IPS DF 19.7 (cell line): ENCODE measurements around the gene MTMR12.
"Not testable (repeated sequence)": the region's sequence is repeated elsewhere in the genome, so short reads cannot be mapped to it uniquely, and the experiment has no call there.

ENCODE experiments used
- DNase-seq: peaks from one replicate; pipeline ENCODE4 v3.0.0-alpha.2; 2013; ENCODE audit warnings: low read depth, low spot score

MTMR12 gene

GRCh38 chr5:32299059-32299677 lies 13.6 kb downstream of the MTMR12 start:
- no peak for DNase-seq

DNA sequence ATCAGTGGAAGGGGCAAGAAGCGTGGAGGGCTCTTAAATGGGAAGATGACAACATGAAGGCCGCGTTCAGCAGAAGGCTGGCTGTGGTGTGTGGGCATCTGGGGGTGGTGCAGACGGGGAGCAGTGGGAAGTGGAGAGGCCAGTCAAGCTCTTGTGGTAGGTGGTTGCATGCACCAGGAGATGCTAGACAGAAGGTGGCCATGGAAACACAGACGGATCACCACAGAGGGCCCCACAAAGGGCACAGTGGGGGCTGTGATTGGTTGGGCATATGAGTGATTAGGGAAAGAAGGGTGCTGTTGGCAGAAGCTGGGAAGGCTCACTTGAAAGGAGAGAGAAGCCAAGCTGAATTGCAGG lies 14.7 kb downstream of the MTMR12 start:
- DNase-seq: no peak

DNA sequence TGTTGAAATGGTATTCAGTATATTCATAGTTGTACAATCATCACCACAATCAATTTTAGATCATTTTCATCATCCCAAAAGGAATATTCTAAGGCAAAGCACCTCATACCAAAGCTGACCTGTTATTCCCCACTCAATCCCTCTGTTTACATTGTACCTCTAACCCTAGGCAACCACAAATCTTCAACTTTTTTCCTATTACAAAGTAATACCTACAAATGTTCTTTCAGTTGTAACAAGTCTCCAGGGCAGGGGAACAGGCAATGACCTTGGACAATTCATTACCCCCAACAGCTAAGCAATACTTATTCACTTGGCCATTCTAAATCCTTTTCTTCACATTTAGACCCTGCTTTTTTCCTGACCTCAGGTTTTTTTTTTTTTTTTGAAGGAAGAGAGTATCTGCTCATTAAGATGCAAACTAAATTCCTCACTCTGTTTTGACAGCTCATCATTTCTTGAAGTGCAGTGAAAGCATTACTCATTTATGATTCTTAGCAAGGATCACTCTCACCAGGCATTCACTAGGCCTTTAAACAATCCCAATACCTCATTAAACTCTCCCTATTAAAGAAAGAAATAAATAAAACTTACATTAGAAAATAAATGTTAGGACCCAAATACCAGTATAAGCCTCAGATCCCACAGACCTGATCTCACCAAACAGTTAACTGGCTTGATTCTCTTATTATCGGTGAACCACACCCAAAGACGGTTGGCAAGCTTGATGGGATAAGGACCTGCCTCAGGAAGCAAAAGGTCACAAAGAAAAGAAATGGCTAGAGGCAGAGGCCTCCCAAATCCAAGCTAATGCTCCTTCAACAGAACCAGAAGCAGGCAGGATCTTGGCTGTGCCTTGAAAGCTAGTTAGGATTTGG lies 15.3 kb downstream of the MTMR12 start:
- no peak for DNase-seq

DNA sequence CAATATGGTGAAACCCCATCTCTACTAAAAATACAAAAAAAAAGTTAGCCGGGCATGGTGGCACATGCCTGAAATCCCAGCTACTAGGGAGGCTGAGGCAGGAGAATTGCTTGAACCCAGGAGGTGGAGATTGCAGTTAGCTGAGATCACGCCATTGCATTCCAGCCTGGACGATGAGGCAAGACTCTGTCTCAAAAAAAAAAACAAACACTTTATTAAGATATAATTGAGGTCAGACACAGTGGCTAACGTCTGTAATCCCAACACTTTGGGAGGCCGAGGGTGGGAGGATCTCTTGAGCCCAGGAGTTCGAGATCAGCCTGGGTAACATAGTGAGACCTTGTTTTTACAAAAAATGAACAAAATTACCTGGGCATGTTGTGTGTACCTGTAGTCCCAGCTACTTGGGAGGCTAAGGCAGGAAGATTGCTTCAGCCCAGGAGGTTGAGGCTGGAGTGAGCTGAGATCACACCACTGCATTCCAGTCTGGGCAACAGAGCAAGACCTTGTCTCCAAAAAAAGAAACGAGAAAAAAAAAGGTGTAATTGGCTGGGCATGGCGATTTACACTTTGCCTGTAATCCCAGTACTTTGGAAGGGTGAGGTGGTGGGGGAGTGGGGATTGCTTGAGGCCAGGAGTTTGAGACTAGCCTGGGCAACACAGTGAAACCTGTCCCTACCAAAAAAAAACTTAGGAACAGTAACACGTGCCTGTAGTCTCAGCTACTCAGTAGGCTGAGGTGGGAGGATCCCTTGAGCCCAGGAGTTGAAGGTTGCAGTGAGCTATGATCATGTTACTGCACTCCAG lies 16.6 kb downstream of the MTMR12 start:
- not testable (repeated sequence) for DNase-seq

DNA sequence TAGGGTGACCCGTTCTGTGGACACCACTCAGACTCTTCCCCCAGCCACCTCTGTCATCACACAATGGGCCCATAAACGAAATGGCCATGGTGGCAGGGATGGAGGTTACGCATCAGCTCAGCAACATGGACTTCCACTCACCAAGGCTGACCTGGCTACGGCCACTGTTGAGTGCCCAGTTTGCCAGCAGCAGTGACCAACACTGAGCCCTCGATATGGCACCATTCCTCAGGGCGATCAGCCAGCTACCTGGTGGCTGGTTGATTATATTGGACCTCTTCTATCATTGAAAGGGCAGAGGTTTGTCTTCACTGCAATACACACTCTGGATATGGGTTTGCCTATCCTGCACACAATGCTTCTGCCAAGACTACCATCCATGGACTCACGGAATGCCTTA lies 21.1 kb downstream of the MTMR12 start:
- no peak for DNase-seq

- no peak for DNase-seq
Measured at GRCh38 chr5:32290922-32291321, 21.8 kb downstream of the MTMR12 start.

GRCh38 chr5:32290501-32290900 lies 22.2 kb downstream of the MTMR12 start:
- not testable (repeated sequence) for DNase-seq

DNA sequence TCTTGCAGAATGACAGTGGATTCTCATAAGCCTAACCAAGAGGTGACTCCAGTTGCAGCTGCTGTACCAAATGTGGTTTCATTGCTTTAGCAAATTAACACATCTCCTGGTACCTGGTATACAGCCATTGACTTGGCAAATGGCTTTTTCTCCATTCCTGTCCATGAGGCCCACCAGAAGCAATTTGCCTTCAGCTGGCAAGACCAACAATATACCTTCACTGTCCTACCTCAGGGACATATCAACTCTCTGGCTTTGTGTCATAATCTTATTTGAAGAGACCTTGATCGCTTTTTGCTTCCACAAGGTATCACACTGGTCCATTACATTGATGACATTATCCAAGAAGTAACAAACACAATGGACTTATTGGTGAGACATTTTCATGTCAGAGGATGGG lies 22.8 kb downstream of the MTMR12 start:
- DNase-seq: not testable (repeated sequence)

DNA sequence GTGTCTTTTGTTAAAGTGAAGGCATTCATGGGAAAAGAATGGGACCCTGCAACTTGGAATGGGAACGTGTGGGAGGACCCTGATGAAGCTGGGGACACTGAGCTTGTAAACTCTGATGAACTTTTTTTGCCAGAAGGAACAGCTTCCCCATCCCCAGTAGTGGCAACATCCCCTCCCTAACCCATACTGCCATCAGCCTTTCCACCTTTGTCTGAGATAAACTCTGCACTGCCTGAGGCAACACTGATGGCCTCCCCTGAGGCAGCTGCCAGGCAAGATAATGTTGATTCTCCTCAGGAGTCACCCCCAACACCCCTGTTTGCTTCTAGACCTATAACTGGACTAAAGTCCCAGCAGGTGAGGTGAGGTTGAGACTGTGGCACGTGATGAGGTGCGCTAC lies 24.6 kb downstream of the MTMR12 start:
- not testable (repeated sequence) for DNase-seq

GRCh38 chr5:32287525-32287924 lies 25.2 kb downstream of the MTMR12 start:
- DNase-seq: not testable (repeated sequence)

DNA sequence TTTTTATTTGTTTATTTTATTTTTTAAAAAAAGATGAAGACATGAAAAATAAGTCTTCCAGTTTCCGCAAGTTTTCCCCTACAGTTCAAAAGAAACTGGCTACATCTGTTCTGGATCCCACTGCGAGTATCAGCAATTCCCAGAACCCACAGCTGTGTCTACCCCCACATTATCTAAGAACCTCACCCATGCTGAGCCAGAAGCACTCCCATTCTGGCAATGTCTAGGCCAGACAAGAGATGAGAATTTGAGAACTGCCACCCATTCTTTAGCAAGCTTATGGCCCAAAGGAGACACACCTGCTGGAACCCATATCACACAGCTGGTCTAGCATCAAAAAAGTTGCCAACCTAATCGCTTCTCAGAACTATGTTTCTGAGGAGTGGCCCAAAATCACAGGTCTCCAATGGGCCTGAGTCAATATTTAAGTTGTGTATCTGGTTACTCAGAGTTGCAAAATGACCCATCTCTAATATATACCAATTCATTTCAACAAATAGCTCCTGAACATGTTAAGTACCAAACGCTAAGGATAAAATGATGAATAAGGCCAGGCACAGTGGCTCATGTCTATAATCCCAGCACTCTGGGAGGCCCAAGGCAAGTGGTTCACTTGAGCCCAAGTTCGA lies 27.1 kb downstream of the MTMR12 start:
- DNase-seq: no peak

GRCh38 chr5:32283539-32284377 lies 29.0 kb downstream of the MTMR12 start:
- DNase-seq: no peak

DNA sequence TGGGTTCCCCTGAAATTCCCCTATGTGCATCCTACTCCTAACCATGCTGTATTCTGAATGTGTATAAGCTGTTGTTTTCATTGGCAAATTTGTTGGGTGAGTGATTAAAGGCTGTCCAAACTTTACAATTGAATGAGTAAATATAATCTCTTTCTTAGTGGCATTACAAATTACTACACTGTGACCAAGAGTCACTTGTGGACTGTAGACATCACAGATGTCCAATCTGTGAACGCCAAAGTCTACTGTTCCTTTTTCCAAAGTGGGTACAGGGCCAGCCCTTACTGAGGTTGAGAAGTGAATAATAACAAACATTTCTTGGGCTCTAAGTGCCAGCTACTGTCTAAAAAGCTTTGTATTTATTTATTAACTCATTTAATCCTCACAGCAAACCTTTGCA lies 29.7 kb downstream of the MTMR12 start:
- DNase-seq: no peak

DNA sequence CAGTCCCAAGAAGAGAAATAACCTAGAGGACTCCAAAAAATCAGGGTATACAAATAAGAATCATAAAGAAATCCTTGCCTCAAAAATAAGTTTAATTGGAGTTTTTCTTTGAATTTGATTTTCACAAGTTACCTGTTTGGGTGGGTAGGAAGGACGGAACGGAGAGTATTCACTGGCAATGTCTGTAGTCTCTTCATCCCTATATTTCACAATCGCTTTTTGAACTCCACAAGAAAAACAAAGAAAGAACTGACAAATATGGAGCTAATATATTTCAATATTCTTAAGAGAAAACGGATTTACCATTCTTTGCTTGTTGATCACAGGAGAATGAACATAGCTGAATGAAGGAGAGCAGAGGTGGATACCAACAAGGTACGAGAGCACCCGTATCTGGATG lies 30.1 kb downstream of the MTMR12 start:
- DNase-seq: no peak

DNA sequence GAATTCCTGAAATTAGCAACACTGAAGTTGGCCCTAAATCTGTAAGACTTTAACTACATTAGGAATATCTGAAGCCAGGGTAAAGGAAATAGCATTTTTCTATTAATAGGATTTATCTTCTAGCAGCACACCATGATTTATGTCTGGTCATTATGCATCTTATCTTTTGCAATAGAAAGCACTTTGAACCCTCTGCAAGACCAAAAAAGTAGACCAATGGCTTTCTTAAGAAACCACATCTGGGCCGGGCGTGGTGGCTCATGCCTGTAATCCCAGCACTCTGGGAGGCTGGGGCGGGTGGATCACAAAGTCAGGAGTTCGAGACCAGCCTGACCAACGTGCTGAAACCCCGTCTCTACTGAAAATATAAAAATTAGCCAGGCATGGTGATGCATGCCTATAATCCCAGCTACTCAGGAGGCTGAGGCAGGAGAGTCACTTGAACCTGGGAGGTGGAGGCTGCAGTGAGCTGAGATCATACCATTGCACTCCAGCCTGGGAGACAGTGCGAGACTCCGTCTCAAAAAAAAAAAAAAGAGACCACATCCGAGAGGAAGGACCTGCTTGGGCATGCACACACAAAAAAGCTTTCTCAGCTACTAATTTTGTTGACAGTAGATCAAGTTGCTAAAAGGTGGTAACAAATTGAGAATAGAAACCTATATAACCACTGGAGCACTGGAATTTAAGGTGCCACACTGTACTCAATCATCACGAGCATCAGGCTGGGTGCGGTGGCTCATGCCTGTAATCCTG lies 31.2 kb downstream of the MTMR12 start:
- DNase-seq: not testable (repeated sequence)

DNA sequence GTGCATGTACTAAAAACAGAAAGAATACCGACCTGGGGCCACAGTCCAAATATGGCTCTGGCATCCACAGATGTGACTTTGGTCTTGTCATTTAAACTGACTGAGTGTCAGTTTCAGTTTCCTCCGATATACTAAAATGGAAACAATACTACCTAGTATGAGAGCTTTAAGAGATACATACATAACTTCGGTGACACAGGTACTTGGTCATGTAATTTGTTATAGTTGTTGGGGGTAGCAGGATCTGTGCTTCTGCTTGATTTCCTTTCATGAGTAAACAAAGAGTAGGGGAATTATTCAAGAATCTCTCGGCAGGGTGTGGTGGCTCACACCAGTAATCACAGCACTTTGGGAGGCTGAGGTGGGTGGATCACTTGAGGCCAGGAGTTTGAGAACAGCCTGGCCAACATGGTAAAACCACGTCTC lies 32.1 kb downstream of the MTMR12 start:
- DNase-seq: no peak

DNA sequence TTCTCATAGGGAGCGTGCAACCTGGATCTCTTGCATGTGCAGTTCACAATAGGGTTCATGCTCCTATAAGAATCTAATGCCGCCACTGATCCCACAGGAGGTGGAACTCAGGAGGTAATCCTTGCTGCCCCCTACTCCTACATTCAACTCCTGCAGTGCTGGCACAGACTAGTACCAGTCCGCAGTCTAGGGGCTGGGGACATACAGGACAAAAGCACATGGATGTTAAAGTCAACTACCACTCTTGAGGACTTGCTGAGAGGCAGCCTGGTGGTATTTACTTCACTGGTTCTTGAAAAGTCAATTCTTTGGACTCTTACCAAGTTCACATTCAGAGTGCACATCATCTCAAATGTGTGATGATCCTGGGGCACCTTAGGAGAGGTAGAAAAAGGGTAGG lies 33.0 kb downstream of the MTMR12 start:
- no peak for DNase-seq

DNA sequence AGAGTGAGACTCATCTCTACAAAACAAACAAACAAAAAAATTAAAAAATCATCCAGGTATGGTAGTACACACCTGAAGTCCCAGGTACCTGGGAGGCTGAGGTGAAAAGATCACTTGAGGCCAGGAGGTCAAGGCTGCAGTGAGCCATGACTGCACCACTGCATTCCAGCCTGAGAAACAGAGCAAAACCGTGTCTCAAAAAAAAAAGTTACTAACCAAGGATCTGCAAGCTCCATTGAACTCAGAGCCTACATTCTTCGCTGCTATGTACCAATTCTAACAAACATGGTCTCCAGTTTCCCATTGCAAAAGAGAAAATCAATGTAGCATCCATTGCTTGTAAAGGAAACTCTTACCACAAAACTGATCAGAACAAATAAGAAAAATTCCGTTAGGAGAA lies 33.5 kb downstream of the MTMR12 start:
- no peak for DNase-seq

DNA sequence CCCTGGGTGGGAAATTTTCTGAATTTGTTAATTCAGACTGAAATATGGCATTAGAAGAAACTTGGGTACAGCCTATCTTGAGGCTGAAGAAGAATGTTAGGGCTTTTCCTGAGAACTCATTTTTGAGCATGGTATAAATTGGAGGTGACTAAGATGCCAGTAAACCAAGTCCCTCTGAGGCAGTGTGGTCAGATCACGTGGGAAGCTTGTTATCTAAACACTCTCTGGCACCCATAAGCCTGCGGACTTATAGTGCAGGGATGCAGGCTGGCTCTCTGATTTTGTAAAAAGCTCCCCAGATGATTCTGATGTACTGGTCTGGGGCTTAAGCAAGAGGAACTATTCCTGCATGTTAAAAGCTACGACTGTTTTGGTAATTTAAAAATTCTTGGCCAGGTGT lies 34.3 kb downstream of the MTMR12 start:
- DNase-seq: no peak

DNA sequence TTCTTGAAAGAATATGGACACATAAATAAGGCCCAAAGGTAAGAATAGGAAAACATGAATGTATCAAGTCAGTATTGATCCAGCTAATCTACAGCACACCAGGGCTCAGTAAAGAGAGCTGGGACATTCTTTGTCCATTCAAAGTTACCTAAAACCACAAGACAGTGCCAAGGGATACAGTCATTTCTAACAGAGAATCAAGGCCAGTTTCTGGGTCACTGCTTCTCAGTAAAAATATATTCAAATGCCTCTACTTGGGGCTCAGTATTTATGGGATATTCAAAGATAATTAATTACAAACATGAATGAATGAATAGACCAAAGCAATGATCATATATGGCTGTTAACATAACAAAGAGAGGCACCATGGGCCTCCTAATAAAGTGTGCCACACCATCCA lies 34.9 kb downstream of the MTMR12 start:
- DNase-seq: no peak
